Activated naive CD4-positive, alpha-beta T cell (primary cell): ENCODE measurements around the gene TRIM42.

Experiments
- DNase-seq, 4 experiments: peaks; one replicate each; lab custom pipeline; 2025; lab: John Stamatoyannopoulos, UW

TRIM42 gene

GRCh38 chr3:140710711-140711389 is 33.0 kb downstream of the TRIM42 start:
- no peak for DNase-seq

GRCh38 chr3:140711390-140712035 is 33.6 kb downstream of the TRIM42 start:
- no peak for DNase-seq

GRCh38 chr3:140712301-140712700 is 34.4 kb downstream of the TRIM42 start:
- DNase-seq = no peak

- no peak for DNase-seq
Observed at GRCh38 chr3:140715035-140715434, 37.2 kb downstream of the TRIM42 start.

GRCh38 chr3:140717921-140718320 is 40.1 kb downstream of the TRIM42 start:
- no peak for DNase-seq

- no peak for DNase-seq
Observed at GRCh38 chr3:140719841-140720614, 42.2 kb downstream of the TRIM42 start.

GRCh38 chr3:140723576-140723975 is 45.7 kb downstream of the TRIM42 start:
- DNase-seq = no peak

- DNase-seq = no peak
Observed at GRCh38 chr3:140724856-140725812, 47.3 kb downstream of the TRIM42 start.

GRCh38 chr3:140726066-140726465 is 48.2 kb downstream of the TRIM42 start:
- no peak for DNase-seq

- no peak for DNase-seq
Observed at GRCh38 chr3:140727886-140728285, 50.0 kb downstream of the TRIM42 start.

GRCh38 chr3:140731440-140732119 is 53.7 kb downstream of the TRIM42 start:
- no peak for DNase-seq

- no peak for DNase-seq
Observed at GRCh38 chr3:140733623-140734022, 55.8 kb downstream of the TRIM42 start.

- DNase-seq = no peak
Observed at GRCh38 chr3:140736863-140737460, 59.1 kb downstream of the TRIM42 start.

GRCh38 chr3:140742116-140742515 is 64.3 kb downstream of the TRIM42 start:
- no peak for DNase-seq

GRCh38 chr3:140748171-140748570 is 70.3 kb downstream of the TRIM42 start:
- no peak for DNase-seq

- DNase-seq = no peak
Observed at GRCh38 chr3:140748903-140749302, 71.0 kb downstream of the TRIM42 start.
